ENCODE data around the gene CD46.
"Not testable (repeated sequence)": the region's sequence is repeated elsewhere in the genome, so short reads cannot be mapped to it uniquely, and the experiment has no call there.

CD46 gene

GRCh38 chr1:207751463-207751789, 428 bp upstream of the CD46 start:
- DNase-seq: not testable (repeated sequence)

- peak; percentile 9 for DNase-seq
Measured at GRCh38 chr1:207752456-207752998, 673 bp downstream of the CD46 start.

- no peak for DNase-seq
Measured at GRCh38 chr1:207753611-207754010, 1.8 kb downstream of the CD46 start.

GRCh38 chr1:207754011-207754410, 2.2 kb downstream of the CD46 start:
- no peak for DNase-seq

GRCh38 chr1:207754974-207755700, 3.3 kb downstream of the CD46 start:
- DNase-seq: no peak

- no peak for DNase-seq
Measured at GRCh38 chr1:207755846-207756693, 4.2 kb downstream of the CD46 start.

- DNase-seq: no peak
Measured at GRCh38 chr1:207762622-207763021, 10.8 kb downstream of the CD46 start.

- no peak for DNase-seq
Measured at GRCh38 chr1:207763091-207763490, 11.2 kb downstream of the CD46 start.

- no peak for DNase-seq
Measured at GRCh38 chr1:207763972-207764371, 12.1 kb downstream of the CD46 start.

- DNase-seq: no peak
Measured at GRCh38 chr1:207766569-207766968, 14.7 kb downstream of the CD46 start.

GRCh38 chr1:207770514-207770913, 18.7 kb downstream of the CD46 start:
- DNase-seq: not testable (repeated sequence)

- not testable (repeated sequence) for DNase-seq
Measured at GRCh38 chr1:207776045-207776444, 24.2 kb downstream of the CD46 start.

- not testable (repeated sequence) for DNase-seq
Measured at GRCh38 chr1:207777412-207777811, 25.6 kb downstream of the CD46 start.

- no peak for DNase-seq
Measured at GRCh38 chr1:207779008-207779407, 27.2 kb downstream of the CD46 start.

- no peak for DNase-seq
Measured at GRCh38 chr1:207781312-207781711, 29.5 kb downstream of the CD46 start.

- no peak for DNase-seq
Measured at GRCh38 chr1:207787776-207788175, 35.9 kb downstream of the CD46 start.

GRCh38 chr1:207789386-207789785, 37.5 kb downstream of the CD46 start:
- no peak for DNase-seq

- DNase-seq: no peak
Measured at GRCh38 chr1:207789792-207790787, 38.2 kb downstream of the CD46 start.

- DNase-seq: no peak
Measured at GRCh38 chr1:207791290-207791689, 39.4 kb downstream of the CD46 start.

- no peak for DNase-seq
Measured at GRCh38 chr1:207793327-207793726, 41.5 kb downstream of the CD46 start.

GRCh38 chr1:207794861-207795260, 43.0 kb downstream of the CD46 start:
- no peak for DNase-seq

- DNase-seq: peak; percentile 75
Measured at GRCh38 chr1:207797229-207797973, 45.5 kb downstream of the CD46 start.
